Measurements from ENCODE around the gene ANXA3. TPM values are rescaled to one million over a fixed set of nuclear protein-coding genes. Genes with fewer than 3 reads are reported as not detected.

ANXA3 gene
- total RNA-seq, 3 donors from 2014 or later: 37.6 to 170 (median 95.7) TPM

DNA sequence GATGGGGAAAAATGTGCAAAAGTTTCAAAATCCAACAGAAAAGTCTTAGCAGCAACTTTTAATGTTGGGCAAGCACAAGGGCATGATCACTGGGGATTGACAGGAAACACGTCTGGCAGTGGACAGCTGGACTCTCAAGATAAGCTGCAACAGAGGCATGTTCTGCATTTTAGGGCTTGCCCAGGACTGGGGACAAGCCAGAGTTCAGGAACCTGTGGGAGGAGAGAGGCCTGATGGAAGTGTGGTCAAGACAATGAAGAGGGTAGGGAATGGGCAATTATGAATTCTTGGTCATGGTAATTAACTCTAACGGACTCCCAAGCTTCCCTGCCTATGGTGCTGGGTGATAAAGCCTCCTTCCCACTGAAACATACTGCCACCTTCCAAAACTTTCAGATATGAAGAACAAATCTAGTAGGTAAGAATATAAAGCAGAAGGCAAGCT is 48.4 kb downstream of the ANXA3 start:
- TF ChIP-seq POLR2A (IDR thresholded peaks at IDR 0.05) (no peak), POLR2AphosphoS5 (IDR thresholded peaks at IDR 0.05) (no peak)
- TF ChIP-seq, protein P1, sequence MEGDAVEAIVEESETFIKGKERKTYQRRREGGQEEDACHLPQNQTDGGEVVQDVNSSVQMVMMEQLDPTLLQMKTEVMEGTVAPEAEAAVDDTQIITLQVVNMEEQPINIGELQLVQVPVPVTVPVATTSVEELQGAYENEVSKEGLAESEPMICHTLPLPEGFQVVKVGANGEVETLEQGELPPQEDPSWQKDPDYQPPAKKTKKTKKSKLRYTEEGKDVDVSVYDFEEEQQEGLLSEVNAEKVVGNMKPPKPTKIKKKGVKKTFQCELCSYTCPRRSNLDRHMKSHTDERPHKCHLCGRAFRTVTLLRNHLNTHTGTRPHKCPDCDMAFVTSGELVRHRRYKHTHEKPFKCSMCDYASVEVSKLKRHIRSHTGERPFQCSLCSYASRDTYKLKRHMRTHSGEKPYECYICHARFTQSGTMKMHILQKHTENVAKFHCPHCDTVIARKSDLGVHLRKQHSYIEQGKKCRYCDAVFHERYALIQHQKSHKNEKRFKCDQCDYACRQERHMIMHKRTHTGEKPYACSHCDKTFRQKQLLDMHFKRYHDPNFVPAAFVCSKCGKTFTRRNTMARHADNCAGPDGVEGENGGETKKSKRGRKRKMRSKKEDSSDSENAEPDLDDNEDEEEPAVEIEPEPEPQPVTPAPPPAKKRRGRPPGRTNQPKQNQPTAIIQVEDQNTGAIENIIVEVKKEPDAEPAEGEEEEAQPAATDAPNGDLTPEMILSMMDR (IDR thresholded peaks at IDR 0.05): no peak
- intact Hi-C loops (cut with DNase I; ENCODE audit: low total_unique reads): no loop called here
- DNase-seq (ENCODE audit: low spot score in 2 of 2): no peak
- Histone ChIP-seq H3K27me3 (no peaks in the 10 kb centered on the region), H3K4me3 (no peak overlapping the region), H3K36me3 (peaks cover 4% of the 10 kb centered on the region), H3K4me1 (peaks cover 0 to 6% of the 10 kb centered on the region in 2 donors), H3K27ac (no peak overlapping the region), H3K9me3 (no peaks in the 10 kb centered on the region)

DNA sequence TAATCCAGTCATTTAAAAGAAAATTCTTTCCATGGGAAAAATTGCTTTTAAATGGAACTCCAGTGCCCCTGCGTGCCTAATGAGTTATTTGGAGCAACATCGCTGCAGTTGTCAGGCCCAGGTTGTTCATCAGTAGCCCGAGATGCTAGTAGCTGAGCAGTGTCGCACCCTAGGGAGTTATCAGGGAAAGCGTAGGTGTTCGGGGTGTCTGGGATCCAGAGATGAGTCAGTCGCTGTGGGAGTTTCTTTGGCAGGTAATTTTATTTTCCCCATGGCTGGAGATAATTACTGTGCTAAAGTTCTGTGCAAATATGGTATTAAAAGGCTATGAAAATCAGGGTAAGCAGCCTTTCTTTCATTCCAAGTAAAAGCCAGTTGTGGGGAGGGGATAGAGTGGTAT is 49.4 kb downstream of the ANXA3 start:
- TF ChIP-seq, protein P1 (IDR thresholded peaks at IDR 0.05): no peak
- no peak for TF ChIP-seq POLR2A (IDR thresholded peaks at IDR 0.05)
- TF ChIP-seq POLR2AphosphoS5 (IDR thresholded peaks at IDR 0.05): no peak
- H3K4me1 ChIP-seq: peaks cover 0 to 6% of the 10 kb centered on the region in 2 donors
- H3K27ac ChIP-seq: no peak overlapping the region
- H3K4me3 ChIP-seq: no peak overlapping the region
- intact Hi-C loops (cut with DNase I; ENCODE audit: low total_unique reads): no loop called here
- DNase-seq (ENCODE audit: low spot score in 2 of 2): no peak
- no peaks in the 10 kb centered on the region for H3K9me3 ChIP-seq
- H3K36me3 ChIP-seq: peaks cover 4% of the 10 kb centered on the region
- no peaks in the 10 kb centered on the region for H3K27me3 ChIP-seq

DNA sequence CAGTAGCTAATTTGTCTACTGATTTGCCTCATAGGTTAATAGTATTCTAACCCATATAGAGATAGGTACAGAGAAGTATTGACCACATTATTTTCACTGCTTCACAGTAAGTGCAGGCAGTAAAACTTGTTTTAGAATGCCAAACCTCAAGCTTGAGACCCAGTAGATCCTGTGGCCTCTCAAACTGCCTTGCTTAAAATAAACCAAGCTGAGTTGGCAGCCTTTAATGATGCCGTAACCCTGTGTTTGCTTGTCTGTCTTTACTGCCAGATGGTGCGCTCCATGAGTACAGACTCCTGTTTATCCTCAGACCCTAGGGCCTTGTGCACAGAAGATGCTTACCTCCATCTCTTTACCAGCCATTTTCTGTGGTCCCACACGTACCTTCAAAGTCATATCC is 50.8 kb downstream of the ANXA3 start:
- TF ChIP-seq POLR2A (IDR thresholded peaks at IDR 0.05): no peak
- TF ChIP-seq, protein P1 (IDR thresholded peaks at IDR 0.05): no peak
- TF ChIP-seq POLR2AphosphoS5 (IDR thresholded peaks at IDR 0.05): no peak
- Histone ChIP-seq H3K9me3 (no peaks in the 10 kb centered on the region), H3K27ac (no peak overlapping the region), H3K27me3 (no peaks in the 10 kb centered on the region), H3K4me1 (peaks cover 0 to 6% of the 10 kb centered on the region in 2 donors), H3K36me3 (peaks cover 4% of the 10 kb centered on the region), H3K4me3 (no peak overlapping the region)
- intact Hi-C loops (cut with DNase I; ENCODE audit: low total_unique reads): no loop called here
- DNase-seq (ENCODE audit: low spot score in 2 of 2): no peak

DNA sequence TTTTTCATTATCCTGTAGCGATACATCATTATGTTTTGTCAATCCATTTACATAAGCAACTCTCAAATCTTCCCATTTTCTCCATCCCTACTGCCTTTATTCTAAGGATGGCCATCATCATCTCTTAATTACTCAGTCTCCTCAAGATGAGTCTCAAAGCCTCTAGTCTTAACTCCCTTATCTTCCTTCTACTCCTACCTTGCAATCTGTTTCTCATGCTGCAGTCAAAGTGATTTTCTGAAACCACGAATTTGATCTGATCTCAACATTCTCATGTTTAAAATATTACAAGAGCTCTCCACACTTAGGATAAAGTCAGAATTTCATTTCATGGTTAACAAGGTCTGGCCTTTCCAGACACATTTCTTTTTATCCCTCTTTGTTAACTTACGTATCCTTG is 51.8 kb downstream of the ANXA3 start:
- DNase-seq (ENCODE audit: low spot score in 2 of 2): no peak
- peaks cover 0 to 6% of the 10 kb centered on the region in 2 donors for H3K4me1 ChIP-seq
- TF ChIP-seq, protein P1 (IDR thresholded peaks at IDR 0.05): no peak
- TF ChIP-seq POLR2AphosphoS5 (IDR thresholded peaks at IDR 0.05): no peak
- no peak for TF ChIP-seq POLR2A (IDR thresholded peaks at IDR 0.05)
- H3K27ac ChIP-seq: no peak overlapping the region
- H3K27me3 ChIP-seq: no peaks in the 10 kb centered on the region
- intact Hi-C loops (cut with DNase I; ENCODE audit: low total_unique reads): no loop called here
- H3K9me3 ChIP-seq: no peaks in the 10 kb centered on the region
- no peak overlapping the region for H3K4me3 ChIP-seq
- peaks cover 4% of the 10 kb centered on the region for H3K36me3 ChIP-seq

DNA sequence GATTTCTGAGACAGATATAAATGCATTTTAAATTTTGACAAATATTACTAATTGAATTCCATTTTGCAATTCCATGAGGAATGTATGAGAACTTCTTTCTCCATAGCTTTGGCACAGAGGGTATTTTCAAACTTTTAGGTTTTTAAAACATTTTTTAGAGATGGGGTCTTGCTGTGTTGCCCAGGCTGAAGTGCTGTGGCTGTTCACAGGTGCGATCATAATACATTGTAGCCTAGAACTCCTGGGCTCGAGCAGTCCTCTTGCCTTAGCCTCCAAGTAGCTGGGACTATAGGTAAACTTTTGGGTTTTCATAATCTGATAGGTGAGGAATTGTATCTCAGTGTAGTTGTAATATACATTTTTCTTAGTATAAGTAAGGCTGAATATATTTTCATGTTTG is 53.4 kb downstream of the ANXA3 start:
- peaks cover 0 to 6% of the 10 kb centered on the region in 2 donors for H3K4me1 ChIP-seq
- H3K27me3 ChIP-seq: no peaks in the 10 kb centered on the region
- peaks cover 4% of the 10 kb centered on the region for H3K36me3 ChIP-seq
- H3K9me3 ChIP-seq: no peaks in the 10 kb centered on the region
- H3K4me3 ChIP-seq: no peak overlapping the region
- no peak for DNase-seq (ENCODE audit: low spot score in 2 of 2)
- intact Hi-C loops (cut with DNase I; ENCODE audit: low total_unique reads): no loop called here
- no peak overlapping the region for H3K27ac ChIP-seq
- no peak for TF ChIP-seq POLR2AphosphoS5 (IDR thresholded peaks at IDR 0.05)
- no peak for TF ChIP-seq POLR2A (IDR thresholded peaks at IDR 0.05)
- TF ChIP-seq, protein P1 (IDR thresholded peaks at IDR 0.05): no peak

Data from breast epithelium (tissue), 4 donors.